ENCODE results near the gene RLN2. TPM values are rescaled to one million over a fixed set of nuclear protein-coding genes. Genes with fewer than 3 reads are reported as not detected.
"Not testable (repeated sequence)": the region's sequence is repeated elsewhere in the genome, so short reads cannot be mapped to it uniquely, and the experiment has no call there.

RLN2 gene
- total and polyA plus RNA-seq, 2 donors = 3.1 to 5.2 TPM

- not testable (repeated sequence) for H3K4me1 ChIP-seq (ENCODE audit: control insufficient read depth in 2 of 2, insufficient read depth in 2 of 2, low read length in 2 of 2); H3K36me3 ChIP-seq (ENCODE audit: control insufficient read depth in 2 of 2, insufficient read depth in 2 of 2, low read length in 1 of 2); H3K27ac ChIP-seq (ENCODE audit: low read depth in 1 of 2, low read length in 1 of 2); H3K4me3 ChIP-seq (ENCODE audit: low read length in 2 of 2); DNase-seq (ENCODE audit: low read depth in 6 of 9, low spot score in 9 of 9); H3K9me3 ChIP-seq (ENCODE audit: control insufficient read depth in 2 of 2, insufficient read depth in 1 of 2, low read length in 1 of 2); H3K27me3 ChIP-seq (ENCODE audit: control insufficient read depth in 2 of 2, insufficient read depth in 1 of 2, low read length in 1 of 2)
- 92% methylated on average over 1 of the region's 1 CpG for WGBS
Observed at GRCh38 chr9:5321601-5322000, 17.1 kb upstream of the RLN2 start.

GRCh38 chr9:5321058-5321457, 16.5 kb upstream of the RLN2 start:
- H3K4me3 ChIP-seq (ENCODE audit: low read length in 2 of 2) = no peak overlapping the region
- H3K27ac ChIP-seq (ENCODE audit: low read depth in 1 of 2, low read length in 1 of 2) = no peak overlapping the region
- WGBS = 72% methylated on average over 1 of the region's 1 CpG
- H3K4me1 ChIP-seq (ENCODE audit: control insufficient read depth in 2 of 2, insufficient read depth in 2 of 2, low read length in 2 of 2) = no peaks in the 10 kb centered on the region
- H3K36me3 ChIP-seq (ENCODE audit: control insufficient read depth in 2 of 2, insufficient read depth in 2 of 2, low read length in 1 of 2) = no peaks in the 10 kb centered on the region
- no peak for DNase-seq (ENCODE audit: low read depth in 6 of 9, low spot score in 9 of 9)
- no peaks in the 10 kb centered on the region for H3K9me3 ChIP-seq (ENCODE audit: control insufficient read depth in 2 of 2, insufficient read depth in 1 of 2, low read length in 1 of 2)
- no peaks in the 10 kb centered on the region for H3K27me3 ChIP-seq (ENCODE audit: control insufficient read depth in 2 of 2, insufficient read depth in 1 of 2, low read length in 1 of 2)

GRCh38 chr9:5316406-5316805, 11.9 kb upstream of the RLN2 start:
- DNase-seq (ENCODE audit: low read depth in 6 of 9, low spot score in 9 of 9); H3K4me3 ChIP-seq (ENCODE audit: low read length in 2 of 2); H3K27me3 ChIP-seq (ENCODE audit: control insufficient read depth in 2 of 2, insufficient read depth in 1 of 2, low read length in 1 of 2); H3K4me1 ChIP-seq (ENCODE audit: control insufficient read depth in 2 of 2, insufficient read depth in 2 of 2, low read length in 2 of 2); H3K9me3 ChIP-seq (ENCODE audit: control insufficient read depth in 2 of 2, insufficient read depth in 1 of 2, low read length in 1 of 2); H3K36me3 ChIP-seq (ENCODE audit: control insufficient read depth in 2 of 2, insufficient read depth in 2 of 2, low read length in 1 of 2); H3K27ac ChIP-seq (ENCODE audit: low read depth in 1 of 2, low read length in 1 of 2): not testable (repeated sequence)
- 95% methylated on average over 1 of the region's 1 CpG for WGBS

- no peaks in the 10 kb centered on the region for H3K4me1 ChIP-seq (ENCODE audit: control insufficient read depth in 2 of 2, insufficient read depth in 2 of 2, low read length in 2 of 2)
- peaks cover 0 to 3% of the 10 kb centered on the region in 2 donors for H3K9me3 ChIP-seq (ENCODE audit: control insufficient read depth in 2 of 2, insufficient read depth in 1 of 2, low read length in 1 of 2)
- no peak overlapping the region for H3K27ac ChIP-seq (ENCODE audit: low read depth in 1 of 2, low read length in 1 of 2)
- no peaks in the 10 kb centered on the region for H3K27me3 ChIP-seq (ENCODE audit: control insufficient read depth in 2 of 2, insufficient read depth in 1 of 2, low read length in 1 of 2)
- no peak overlapping the region for H3K4me3 ChIP-seq (ENCODE audit: low read length in 2 of 2)
- no peaks in the 10 kb centered on the region for H3K36me3 ChIP-seq (ENCODE audit: control insufficient read depth in 2 of 2, insufficient read depth in 2 of 2, low read length in 1 of 2)
- DNase-seq (ENCODE audit: low read depth in 6 of 9, low spot score in 9 of 9) = no peak
- WGBS = 61% methylated on average over 4 of the region's 4 CpGs
Observed at GRCh38 chr9:5315187-5315923, 10.8 kb upstream of the RLN2 start.

GRCh38 chr9:5310851-5311250, 6.3 kb upstream of the RLN2 start:
- Histone ChIP-seq H3K36me3 (ENCODE audit: control insufficient read depth in 2 of 2, insufficient read depth in 2 of 2, low read length in 1 of 2) (no peaks in the 10 kb centered on the region), H3K9me3 (ENCODE audit: control insufficient read depth in 2 of 2, insufficient read depth in 1 of 2, low read length in 1 of 2) (peaks cover 0 to 3% of the 10 kb centered on the region in 2 donors), H3K4me3 (ENCODE audit: low read length in 2 of 2) (no peak overlapping the region), H3K27me3 (ENCODE audit: control insufficient read depth in 2 of 2, insufficient read depth in 1 of 2, low read length in 1 of 2) (no peaks in the 10 kb centered on the region), H3K27ac (ENCODE audit: low read depth in 1 of 2, low read length in 1 of 2) (no peak overlapping the region), H3K4me1 (ENCODE audit: control insufficient read depth in 2 of 2, insufficient read depth in 2 of 2, low read length in 2 of 2) (no peaks in the 10 kb centered on the region)
- DNase-seq (ENCODE audit: low read depth in 6 of 9, low spot score in 9 of 9) = no peak

- Histone ChIP-seq H3K36me3 (ENCODE audit: control insufficient read depth in 2 of 2, insufficient read depth in 2 of 2, low read length in 1 of 2) (no peaks in the 10 kb centered on the region), H3K27ac (ENCODE audit: low read depth in 1 of 2, low read length in 1 of 2) (no peak overlapping the region), H3K9me3 (ENCODE audit: control insufficient read depth in 2 of 2, insufficient read depth in 1 of 2, low read length in 1 of 2) (no peaks in the 10 kb centered on the region), H3K4me1 (ENCODE audit: control insufficient read depth in 2 of 2, insufficient read depth in 2 of 2, low read length in 2 of 2) (peaks cover 0 to 4% of the 10 kb centered on the region in 2 donors), H3K4me3 (ENCODE audit: low read length in 2 of 2) (no peak overlapping the region), H3K27me3 (ENCODE audit: control insufficient read depth in 2 of 2, insufficient read depth in 1 of 2, low read length in 1 of 2) (no peaks in the 10 kb centered on the region)
- DNase-seq (ENCODE audit: low read depth in 6 of 9, low spot score in 9 of 9) = no peak
- WGBS = 98% methylated on average over 2 of the region's 2 CpGs
Observed at GRCh38 chr9:5305741-5306140, 1.2 kb upstream of the RLN2 start.

GRCh38 chr9:5301544-5301943, 3.0 kb downstream of the RLN2 start:
- peak in 4 of 9 donors; percentile 6 to 49 (median 10) for DNase-seq (ENCODE audit: low read depth in 6 of 9, low spot score in 9 of 9)

GRCh38 chr9:5292141-5292540, 12.4 kb downstream of the RLN2 start:
- 99% methylated on average over 1 of the region's 1 CpG for WGBS
- Histone ChIP-seq H3K4me3 (ENCODE audit: low read length in 2 of 2) (no peak overlapping the region), H3K27ac (ENCODE audit: low read depth in 1 of 2, low read length in 1 of 2) (no peak overlapping the region), H3K36me3 (ENCODE audit: control insufficient read depth in 2 of 2, insufficient read depth in 2 of 2, low read length in 1 of 2) (no peaks in the 10 kb centered on the region), H3K4me1 (ENCODE audit: control insufficient read depth in 2 of 2, insufficient read depth in 2 of 2, low read length in 2 of 2) (no peaks in the 10 kb centered on the region), H3K9me3 (ENCODE audit: control insufficient read depth in 2 of 2, insufficient read depth in 1 of 2, low read length in 1 of 2) (no peaks in the 10 kb centered on the region), H3K27me3 (ENCODE audit: control insufficient read depth in 2 of 2, insufficient read depth in 1 of 2, low read length in 1 of 2) (no peaks in the 10 kb centered on the region)
- no peak for DNase-seq (ENCODE audit: low read depth in 6 of 9, low spot score in 9 of 9)

More at GRCh38 chr9:5301544-5301943, 3.0 kb downstream of the RLN2 start:
- Histone ChIP-seq H3K27ac (ENCODE audit: low read depth in 1 of 2, low read length in 1 of 2) (no peak overlapping the region), H3K27me3 (ENCODE audit: control insufficient read depth in 2 of 2, insufficient read depth in 1 of 2, low read length in 1 of 2) (no peaks in the 10 kb centered on the region), H3K9me3 (ENCODE audit: control insufficient read depth in 2 of 2, insufficient read depth in 1 of 2, low read length in 1 of 2) (no peaks in the 10 kb centered on the region), H3K4me1 (ENCODE audit: control insufficient read depth in 2 of 2, insufficient read depth in 2 of 2, low read length in 2 of 2) (peaks cover 0 to 4% of the 10 kb centered on the region in 2 donors), H3K4me3 (ENCODE audit: low read length in 2 of 2) (no peak overlapping the region), H3K36me3 (ENCODE audit: control insufficient read depth in 2 of 2, insufficient read depth in 2 of 2, low read length in 1 of 2) (no peaks in the 10 kb centered on the region)
- 3% methylated on average over 4 of the region's 4 CpGs for WGBS

- Histone ChIP-seq H3K27me3 (ENCODE audit: control insufficient read depth in 2 of 2, insufficient read depth in 1 of 2, low read length in 1 of 2) (no peaks in the 10 kb centered on the region), H3K4me1 (ENCODE audit: control insufficient read depth in 2 of 2, insufficient read depth in 2 of 2, low read length in 2 of 2) (no peaks in the 10 kb centered on the region), H3K36me3 (ENCODE audit: control insufficient read depth in 2 of 2, insufficient read depth in 2 of 2, low read length in 1 of 2) (no peaks in the 10 kb centered on the region), H3K27ac (ENCODE audit: low read depth in 1 of 2, low read length in 1 of 2) (no peak overlapping the region), H3K9me3 (ENCODE audit: control insufficient read depth in 2 of 2, insufficient read depth in 1 of 2, low read length in 1 of 2) (no peaks in the 10 kb centered on the region), H3K4me3 (ENCODE audit: low read length in 2 of 2) (no peak overlapping the region)
- 37% methylated on average over 1 of the region's 1 CpG for WGBS
- DNase-seq (ENCODE audit: low read depth in 6 of 9, low spot score in 9 of 9) = no peak
Observed at GRCh38 chr9:5288591-5288990, 15.9 kb downstream of the RLN2 start.
